HepG2 (cell line): Measurements from ENCODE around the gene PIEZO2. TPM values are rescaled to one million over a fixed set of nuclear protein-coding genes. Genes with fewer than 3 reads are reported as not detected.
A peak's percentile ranks its signal among the peaks of the same experiment; 100 is the strongest.

Source experiments
- ATAC-seq: fragments of 200-7000 bp; cut with Tn5 transposase; 3 replicates; pipeline ENCODE4 v1.9.1; 2020; ENCODE audit warnings: mild to moderate bottlenecking, moderate library complexity
- BruUV-seq: library from RNA; stranded (reverse); fragments of 400-500 nt; replicated peaks from 2 replicates; lab custom pipeline; 2021; lab: Mats Ljungman, UMichigan
- CTCF ChIA-PET: fragments of 300-600 bp; formaldehyde crosslinking; extraction: SDS; loops from one replicate; lab custom pipeline; 2021; ENCODE audit warnings: low total read pairs, inconsistent platforms, low intra/inter-chr PET ratio; lab: Yijun Ruan, JAX
- POLR2A ChIA-PET: fragments of 350-600 bp; sonication (Branson Sonifier 250); formaldehyde crosslinking; loops from one replicate; lab custom pipeline; 2020; ENCODE audit warnings: antibody characterized with exemption, inconsistent platforms; lab: Yijun Ruan, JAX
- DNase-seq: peaks from one replicate; pipeline ENCODE4 v3.0.0-alpha.2; 2015; ENCODE audit warnings: low spot score
- FAIRE-seq: peaks from 3 replicates; lab custom pipeline; 2011; peaks lifted over from hg19 to GRCh38; lab: Jason Lieb, UNC
- H2AFZ ChIP-seq: one replicate; pipeline ENCODE4 v1.6.1; 2011; ENCODE audit warnings: low read length, inconsistent platforms
- H3K27ac ChIP-seq: fragments of 300-600 bp; 3 replicates; pipeline ENCODE4 v1.8.0; 2011; ENCODE audit warnings: mixed run types, mild to moderate bottlenecking, mixed read lengths, low read length, inconsistent platforms; ENCODE audit not compliant: insufficient read depth; ENCODE audit errors: extremely low read length
- H3K27me3 ChIP-seq, 2 experiments: fragments of 200-600 bp in 1 of 2; 2 replicates in 1 of 2; 3 replicates in 1 of 2; pipeline versions ENCODE4 v1.6.0 to v1.8.0; 2011; ENCODE audit warnings: low read length in 2 of 2, mild to moderate bottlenecking in 2 of 2, moderate library complexity in 2 of 2, inconsistent platforms in 1 of 2; ENCODE audit not compliant: insufficient read depth in 2 of 2, control insufficient read depth in 1 of 2
- H3K36me3 ChIP-seq, 2 experiments: fragments of 200-600 bp in 1 of 2; replicated peaks in 1 of 2; 2 replicates in 1 of 2; 3 replicates in 1 of 2; pipeline versions ENCODE4 v1.5.1 to v1.8.0; 2011; ENCODE audit warnings: low read length in 2 of 2, inconsistent platforms in 1 of 2; ENCODE audit not compliant: insufficient read depth in 2 of 2, control insufficient read depth in 1 of 2
- H3K4me1 ChIP-seq: 2 replicates; pipeline ENCODE4 v1.5.1; 2012; ENCODE audit warnings: low read length, inconsistent platforms; ENCODE audit not compliant: insufficient read depth
- H3K4me2 ChIP-seq: 2 replicates; pipeline ENCODE4 v1.6.0; 2011; ENCODE audit warnings: low read depth, low read length, inconsistent platforms
- H3K4me3 ChIP-seq, 3 experiments: fragments of 200-600 bp in 1 of 3; sonication (generic), shearing (Covaris generic) in 1 of 3; replicated peaks in 1 of 3; 2 replicates each; pipeline ENCODE4 v1.5.1; 2011 to 2016; ENCODE audit warnings: low read length in 3 of 3, inconsistent platforms in 2 of 3, low read depth in 2 of 3, mild to moderate bottlenecking in 2 of 3, control low read depth in 1 of 3, mixed read lengths in 1 of 3; ENCODE audit not compliant: insufficient read depth in 1 of 3
- H3K79me2 ChIP-seq: one replicate; pipeline ENCODE4 v1.6.1; 2011; ENCODE audit warnings: low read length, inconsistent platforms; ENCODE audit not compliant: insufficient read depth
- H3K9ac ChIP-seq: 2 replicates; pipeline ENCODE4 v1.6.0; 2011; ENCODE audit warnings: mild to moderate bottlenecking, low read depth, low read length, inconsistent platforms; ENCODE audit not compliant: insufficient read depth
- H3K9me3 ChIP-seq: 2 replicates; pipeline ENCODE4 v1.5.1; 2012; ENCODE audit warnings: mild to moderate bottlenecking, low read length
- H4K20me1 ChIP-seq: 2 replicates; pipeline ENCODE4 v1.6.0; 2011; ENCODE audit warnings: inconsistent platforms, mild to moderate bottlenecking, low read length, moderate library complexity; ENCODE audit not compliant: insufficient read depth
- ARNT2 ChIP-seq: sonication (generic); formaldehyde crosslinking; IDR thresholded peaks from 2 replicates; pipeline ENCODE4 v1.8.0; 2022; ENCODE audit warnings: mild to moderate bottlenecking, low read depth, missing genetic modification reagents, moderate library complexity
- CEBPB ChIP-seq: IDR thresholded peaks from 2 replicates; pipeline ENCODE4 v1.6.1; 2011; ENCODE audit warnings: low read depth, low read length, improper control_type of control experiment, borderline replicate concordance
- EHMT2 ChIP-seq: fragments of 200-600 bp; sonication (generic); IDR thresholded peaks from 2 replicates; pipeline ENCODE4 v1.7.0; 2017; ENCODE audit warnings: antibody characterized with exemption, low read depth, low read length, borderline replicate concordance
- HNF4A ChIP-seq: sonication (generic); formaldehyde crosslinking; IDR thresholded peaks from 2 replicates; pipeline ENCODE4 v1.4.0; 2020; ENCODE audit warnings: missing genetic modification reagents
- KAT7 ChIP-seq: IDR thresholded peaks from 2 replicates; pipeline ENCODE4 v1.6.1; 2018; ENCODE audit warnings: borderline replicate concordance, missing compliant biosample characterization
- MATR3 ChIP-seq: sonication (generic); formaldehyde crosslinking; IDR thresholded peaks from 2 replicates; pipeline ENCODE4 v1.4.0; 2020; ENCODE audit warnings: missing genetic modification reagents
- MTF1 ChIP-seq: sonication (generic); formaldehyde crosslinking; IDR thresholded peaks from 2 replicates; pipeline ENCODE4 v1.5.0; 2020; ENCODE audit warnings: missing genetic modification reagents
- POLR2AphosphoS5 ChIP-seq: IDR thresholded peaks from 2 replicates; pipeline ENCODE4 v1.6.1; 2012; ENCODE audit warnings: low read depth, low read length
- POLR2G ChIP-seq: fragments of 200-400 bp; formaldehyde crosslinking; IDR thresholded peaks from 2 replicates; pipeline ENCODE4 v1.6.1; 2018; ENCODE audit warnings: mild to moderate bottlenecking, low read depth, low read length, moderate library complexity
- SALL1 ChIP-seq: sonication (generic); formaldehyde crosslinking; IDR thresholded peaks from 2 replicates; pipeline ENCODE4 v1.8.0; 2022; ENCODE audit warnings: mild to moderate bottlenecking, missing genetic modification reagents
- SIX1 ChIP-seq: sonication (generic); formaldehyde crosslinking; IDR thresholded peaks from 2 replicates; pipeline ENCODE4 v1.4.0; 2020; ENCODE audit warnings: missing genetic modification reagents, borderline replicate concordance
- SOX13 ChIP-seq, 3 experiments: fragments of 450-650 bp in 1 of 3; sonication (generic) in 1 of 3; formaldehyde crosslinking in 1 of 3; IDR thresholded peaks in 2 of 3; conservative IDR thresholded peaks in 1 of 3; 2 replicates each; pipeline versions ENCODE4 v1.5.0 to v1.6.1; 2016 to 2020; ENCODE audit warnings: antibody characterized with exemption in 1 of 3, mild to moderate bottlenecking in 1 of 3, missing compliant biosample characterization in 1 of 3, missing genetic modification reagents in 1 of 3, moderate library complexity in 1 of 3
- SOX6 ChIP-seq, 2 experiments: fragments of 450-650 bp in 1 of 2; sonication (generic) in 1 of 2; formaldehyde crosslinking in 1 of 2; IDR thresholded peaks; 2 replicates each; pipeline versions ENCODE4 v1.4.0 to v1.6.1; 2017 to 2020; ENCODE audit warnings: antibody characterized with exemption in 1 of 2, mild to moderate bottlenecking in 1 of 2, missing genetic modification reagents in 1 of 2
- STAT5B ChIP-seq: sonication (generic); formaldehyde crosslinking; IDR thresholded peaks from 2 replicates; pipeline ENCODE4 v1.4.0; 2020; ENCODE audit warnings: missing genetic modification reagents
- ZMYM3 ChIP-seq: sonication (generic); formaldehyde crosslinking; IDR thresholded peaks from 2 replicates; pipeline ENCODE4 v1.5.1; 2020; ENCODE audit warnings: mild to moderate bottlenecking, missing genetic modification reagents
- ZNF138 ChIP-seq: sonication (generic); formaldehyde crosslinking; IDR thresholded peaks from 2 replicates; pipeline ENCODE4 v1.5.0; 2020; ENCODE audit warnings: mild to moderate bottlenecking, low read depth, missing genetic modification reagents
- ZNF263 ChIP-seq: sonication (generic); formaldehyde crosslinking; IDR thresholded peaks from 2 replicates; pipeline ENCODE4 v1.4.0; 2020; ENCODE audit warnings: missing genetic modification reagents
- ZNF274 ChIP-seq: sonication (generic); formaldehyde crosslinking; IDR thresholded peaks from 2 replicates; pipeline ENCODE4 v1.5.1; 2020; ENCODE audit warnings: mild to moderate bottlenecking, missing genetic modification reagents
- ZNF550 ChIP-seq: sonication (generic); formaldehyde crosslinking; IDR thresholded peaks from 2 replicates; pipeline ENCODE4 v1.4.0; 2020; ENCODE audit warnings: mild to moderate bottlenecking, missing genetic modification reagents, borderline replicate concordance
- ZNF703 ChIP-seq: sonication (generic); formaldehyde crosslinking; IDR thresholded peaks from 2 replicates; pipeline ENCODE4 v1.5.1; 2020; ENCODE audit warnings: missing genetic modification reagents, mild to moderate bottlenecking, moderate library complexity, borderline replicate concordance
- ZNF713 ChIP-seq: sonication (generic); formaldehyde crosslinking; IDR thresholded peaks from 2 replicates; pipeline ENCODE4 v1.4.0; 2020; ENCODE audit warnings: mild to moderate bottlenecking, missing genetic modification reagents
- WGBS: methylation state at CpG from one replicate; pipeline ENCODE4 v1.1.6; 2017; ENCODE audit warnings: low lambda C conversion rate; 5-methylcytosine and 5-hydroxymethylcytosine counted together
- in situ Hi-C: cut with HindIII; loops from 2 replicates; pipeline ENCODE4 v1.10.0; 2017; ENCODE audit warnings: low pct_unique_long_range_greater_than_20kb; ENCODE audit not compliant: extremely low pct_ligation_motif_present
- intact Hi-C: fragments of 100-400 bp; cut with micrococcal nuclease; formaldehyde crosslinking; loops from one replicate; pipeline ENCODE4 v1.10.0; 2022; ENCODE audit not compliant: unreplicated experiment
- polyA plus RNA-seq, 8 experiments: library from polyadenylated mRNA; depleted of rRNA in 3 of 8; stranded (reverse) in 7 of 8; unstranded in 1 of 8; fragments of >200 nt; fragmentation: Illumina TruSeq in 4 of 8; extraction: Trizol in 4 of 8; gene quantifications; 2 replicates each; pipeline versions ENCODE4 v1.2.1 to v1.2.3, GENCODE V29; 2011 to 2016; ENCODE audit warnings: low read depth in 4 of 8, missing spikeins in 1 of 8, mixed read lengths in 1 of 8; ENCODE audit not compliant: insufficient read depth in 1 of 8
- total RNA-seq, 5 experiments: library from RNA; depleted of rRNA; stranded (reverse); fragments of >200 nt; fragmentation: Illumina TruSeq; extraction: Trizol; gene quantifications; 2 replicates each; pipeline ENCODE4 v1.2.3, GENCODE V29; 2016; ENCODE audit warnings: low read depth in 1 of 5
- TF ChIP-seq, protein P1 (sequence below): IDR thresholded peaks from 2 replicates; pipeline ENCODE4 v1.6.1; 2016; ENCODE audit warnings: low read depth
- TF ChIP-seq, protein P2 (sequence below): sonication (generic); formaldehyde crosslinking; conservative IDR thresholded peaks from 2 replicates; pipeline ENCODE4 v1.4.0; 2020; ENCODE audit warnings: missing genetic modification reagents

PIEZO2 gene
- total and polyA plus RNA-seq, 2 of the 13 experiments (the other 11 are each of a cell fraction or from before 2014, with no cell fraction given), result 15.2 to 27.2 TPM

DNA sequence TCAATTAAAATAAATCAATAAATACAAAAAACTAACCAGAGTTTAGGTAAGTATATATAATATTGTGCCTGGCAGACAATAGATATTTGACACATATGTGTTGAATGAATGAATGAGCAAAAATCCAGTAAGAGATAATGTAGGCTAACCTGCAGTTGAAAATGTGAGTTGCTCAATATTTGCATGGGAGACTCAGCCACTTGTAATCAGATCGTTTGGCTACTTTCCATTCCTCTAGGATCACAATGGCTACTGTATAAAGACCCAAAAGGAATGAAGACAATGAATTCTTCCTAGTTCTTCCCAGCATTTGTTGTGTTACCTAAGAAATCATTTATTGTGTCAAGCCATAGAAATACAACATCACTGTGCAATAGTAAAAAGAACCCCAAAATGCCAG lies 25.3 kb downstream of the PIEZO2 start (continued):
- TF ChIP-seq, protein P1, sequence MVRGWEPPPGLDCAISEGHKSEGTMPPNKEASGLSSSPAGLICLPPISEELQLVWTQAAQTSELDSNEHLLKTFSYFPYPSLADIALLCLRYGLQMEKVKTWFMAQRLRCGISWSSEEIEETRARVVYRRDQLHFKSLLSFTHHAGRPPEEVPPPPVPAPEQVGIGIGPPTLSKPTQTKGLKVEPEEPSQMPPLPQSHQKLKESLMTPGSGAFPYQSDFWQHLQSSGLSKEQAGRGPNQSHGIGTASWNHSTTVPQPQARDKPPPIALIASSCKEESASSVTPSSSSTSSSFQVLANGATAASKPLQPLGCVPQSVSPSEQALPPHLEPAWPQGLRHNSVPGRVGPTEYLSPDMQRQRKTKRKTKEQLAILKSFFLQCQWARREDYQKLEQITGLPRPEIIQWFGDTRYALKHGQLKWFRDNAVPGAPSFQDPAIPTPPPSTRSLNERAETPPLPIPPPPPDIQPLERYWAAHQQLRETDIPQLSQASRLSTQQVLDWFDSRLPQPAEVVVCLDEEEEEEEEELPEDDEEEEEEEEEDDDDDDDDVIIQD (CRISPR knock-in tag), result 0 out of 2 replicates have a peak, but pooled peaks have one; percentile 19
- TF ChIP-seq EHMT2 (peak; percentile 64; the same call in 1 of the 2 replicates), POLR2G (no peak), SIX1 (CRISPR knock-in tag) (peak; percentile 28; the same call in 1 of the 2 replicates), SOX13 (IDR thresholded peaks at IDR 0.05) (no peak), SOX13 (CRISPR knock-in tag; conservative IDR thresholded peaks at IDR 0.05 in 1 of 2, IDR thresholded peaks at IDR 0.05 in 1 of 2) (peak in 1 of 2 experiments; percentile 88; a peak in 2 of 4 replicates), ZNF550 (CRISPR knock-in tag) (no peak), POLR2AphosphoS5 (no peak), STAT5B (no peak), ZNF138 (CRISPR knock-in tag) (no peak), SOX6 (IDR thresholded peaks at IDR 0.05) (no peak), SOX6 (CRISPR knock-in tag; IDR thresholded peaks at IDR 0.05) (peak; percentile 46; the same call in 1 of the 2 replicates), CEBPB (peak; percentile 88), ZNF713 (CRISPR knock-in tag) (no peak), MATR3 (no peak)

DNA sequence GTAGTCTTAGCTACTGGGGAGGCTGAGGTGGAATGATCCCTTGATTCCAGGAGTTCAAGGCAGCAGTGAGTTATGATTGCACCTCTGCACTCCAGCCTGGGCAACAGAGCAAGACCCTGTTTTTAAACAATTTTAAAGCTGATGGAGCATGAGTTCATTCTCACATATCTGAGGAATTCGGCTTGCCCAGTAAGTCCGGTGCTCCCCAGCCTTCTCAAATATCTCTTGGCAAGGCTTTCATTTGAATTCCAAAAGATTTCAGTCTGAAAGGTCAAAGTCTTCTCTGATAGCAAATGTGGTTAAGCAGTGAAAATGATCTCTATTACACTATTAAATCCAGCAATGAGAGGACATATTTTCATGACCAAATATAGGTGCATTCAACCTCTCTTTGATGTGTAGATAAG lies 27.9 kb downstream of the PIEZO2 start:
- in situ Hi-C loops, result no loop called here
- FAIRE-seq (peak; percentile 32), DNase-seq (peak; percentile 87), ATAC-seq (no peak; the same call in 2 of the 3 replicates)
- POLR2A ChIA-PET, result no interaction called here
- CTCF ChIA-PET, result no interaction called here
- 8% methylated on average over 2 of the region's 2 CpGs for WGBS
- BruUV-seq, result no TSS peak
- Histone ChIP-seq H3K36me3 (no peaks in the 10 kb centered on the region), H3K4me1 (peaks cover 91% of the 10 kb centered on the region), H3K9me3 (no peaks in the 10 kb centered on the region), H3K79me2 (no peaks in the 10 kb centered on the region), H3K9ac (no peak overlapping the region), H3K4me2 (peak overlapping the region; percentile 38), H4K20me1 (no peaks in the 10 kb centered on the region), H3K27me3 (no peaks in the 10 kb centered on the region), H2AFZ (no peak overlapping the region), H3K27ac (peak overlapping the region; percentile 71), H3K4me3 (no peak overlapping the region; a peak in 1 of 6 replicates)
- intact Hi-C loops, result loop anchor here (5.0 kb wide), 1 partner anchor 79 kb away; no protein-coding TSS in a partner anchor
- TF ChIP-seq MTF1, result no peak
- no peak for TF ChIP-seq KAT7 (CRISPR knock-in tag)
- TF ChIP-seq HNF4A, result peak; percentile 55
- TF ChIP-seq ZNF263, result peak; percentile 79
- TF ChIP-seq ARNT2 (CRISPR knock-in tag), result no peak
- peak; percentile 82 for TF ChIP-seq ZMYM3 (CRISPR knock-in tag)
- TF ChIP-seq ZNF274 (CRISPR knock-in tag), result no peak
- TF ChIP-seq SALL1, result 0 out of 2 replicates have a peak, but pooled peaks have one; percentile 15
- TF ChIP-seq, protein P2, sequence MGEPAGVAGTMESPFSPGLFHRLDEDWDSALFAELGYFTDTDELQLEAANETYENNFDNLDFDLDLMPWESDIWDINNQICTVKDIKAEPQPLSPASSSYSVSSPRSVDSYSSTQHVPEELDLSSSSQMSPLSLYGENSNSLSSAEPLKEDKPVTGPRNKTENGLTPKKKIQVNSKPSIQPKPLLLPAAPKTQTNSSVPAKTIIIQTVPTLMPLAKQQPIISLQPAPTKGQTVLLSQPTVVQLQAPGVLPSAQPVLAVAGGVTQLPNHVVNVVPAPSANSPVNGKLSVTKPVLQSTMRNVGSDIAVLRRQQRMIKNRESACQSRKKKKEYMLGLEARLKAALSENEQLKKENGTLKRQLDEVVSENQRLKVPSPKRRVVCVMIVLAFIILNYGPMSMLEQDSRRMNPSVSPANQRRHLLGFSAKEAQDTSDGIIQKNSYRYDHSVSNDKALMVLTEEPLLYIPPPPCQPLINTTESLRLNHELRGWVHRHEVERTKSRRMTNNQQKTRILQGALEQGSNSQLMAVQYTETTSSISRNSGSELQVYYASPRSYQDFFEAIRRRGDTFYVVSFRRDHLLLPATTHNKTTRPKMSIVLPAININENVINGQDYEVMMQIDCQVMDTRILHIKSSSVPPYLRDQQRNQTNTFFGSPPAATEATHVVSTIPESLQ (CRISPR knock-in tag), result no peak
- TF ChIP-seq ZNF703 (CRISPR knock-in tag), result no peak
